WTC11 (cell line): ENCODE data around the gene KAZALD1. TPM values are rescaled to one million over a fixed set of nuclear protein-coding genes. Genes with fewer than 3 reads are reported as not detected.

ENCODE experiments used
- ATAC-seq: fragments of 200-7000 bp; cut with Tn5 transposase; 2 replicates; pipeline ENCODE4 v1.10.0; 2021; ENCODE audit warnings: mild to moderate bottlenecking, moderate library complexity
- CTCF ChIA-PET: fragments of 300-600 bp; sonication (Branson Sonifier 250); formaldehyde crosslinking; loops from one replicate; lab custom pipeline; 2021; ENCODE audit warnings: antibody characterized with exemption; lab: Charles Lee
- POLR2A ChIA-PET: fragments of 350-600 bp; sonication (Branson Sonifier 250); formaldehyde crosslinking; loops from one replicate; lab custom pipeline; 2021; ENCODE audit warnings: antibody characterized with exemption; lab: Charles Lee
- DNase-seq: peaks from one replicate; pipeline ENCODE4 v3.0.0; 2021; ENCODE audit warnings: low spot score
- H3K27ac Mint-ChIP-seq: 2 replicates; pipeline ENCODE4 v1.8.0; 2021; ENCODE audit warnings: mixed read lengths
- H3K27me3 Mint-ChIP-seq: 2 replicates; pipeline ENCODE4 v1.8.0; 2021; ENCODE audit warnings: low read depth, mild to moderate bottlenecking, moderate library complexity, mixed read lengths
- H3K36me3 Mint-ChIP-seq: 2 replicates; pipeline ENCODE4 v1.8.0; 2021; ENCODE audit warnings: mixed read lengths
- H3K4me1 Mint-ChIP-seq: 2 replicates; pipeline ENCODE4 v1.8.0; 2022; ENCODE audit warnings: mixed read lengths
- H3K4me3 Mint-ChIP-seq: 2 replicates; pipeline ENCODE4 v1.8.0; 2021; ENCODE audit warnings: mild to moderate bottlenecking, moderate library complexity, mixed read lengths
- H3K9me3 Mint-ChIP-seq: 2 replicates; pipeline ENCODE4 v1.8.0; 2021; ENCODE audit warnings: mixed read lengths
- AFF4 ChIP-seq: sonication (generic); formaldehyde crosslinking; IDR thresholded peaks from 2 replicates; pipeline ENCODE4 v1.8.1; 2023; ENCODE audit warnings: mild to moderate bottlenecking, missing genetic modification reagents, borderline replicate concordance
- CREM ChIP-seq: sonication (generic); formaldehyde crosslinking; IDR thresholded peaks from 2 replicates; pipeline ENCODE4 v1.8.1; 2022; ENCODE audit warnings: mild to moderate bottlenecking, missing genetic modification reagents, moderate library complexity
- E2F4 ChIP-seq: sonication (generic); formaldehyde crosslinking; IDR thresholded peaks from 2 replicates; pipeline ENCODE4 v1.8.1; 2022; ENCODE audit warnings: low read depth, mild to moderate bottlenecking, moderate library complexity, missing genetic modification reagents, borderline replicate concordance
- ELF4 ChIP-seq: sonication (generic); formaldehyde crosslinking; IDR thresholded peaks from 2 replicates; pipeline ENCODE4 v1.8.1; 2022; ENCODE audit warnings: low read depth, mild to moderate bottlenecking, moderate library complexity, missing genetic modification reagents
- EMX1 ChIP-seq: fragments of 250-450 bp; sonication (Bioruptor Pico); IDR thresholded peaks from 2 replicates; pipeline ENCODE4 v1.8.0; 2021; ENCODE audit warnings: mild to moderate bottlenecking
- GABPB1 ChIP-seq: sonication (generic); formaldehyde crosslinking; IDR thresholded peaks from 2 replicates; pipeline ENCODE4 v1.8.1; 2023; ENCODE audit warnings: mild to moderate bottlenecking, missing genetic modification reagents
- JUN ChIP-seq: sonication (generic); formaldehyde crosslinking; IDR thresholded peaks from 2 replicates; pipeline ENCODE4 v1.8.0; 2023; ENCODE audit warnings: mild to moderate bottlenecking, missing genetic modification reagents
- NFE2L1 ChIP-seq: sonication (generic); formaldehyde crosslinking; IDR thresholded peaks from 2 replicates; pipeline ENCODE4 v1.8.1; 2023; ENCODE audit warnings: missing genetic modification reagents
- NR1H2 ChIP-seq: sonication (generic); formaldehyde crosslinking; IDR thresholded peaks from 2 replicates; pipeline ENCODE4 v1.9.0; 2021; ENCODE audit warnings: mild to moderate bottlenecking, moderate library complexity, missing genetic modification reagents
- OVOL2 ChIP-seq: fragments of 250-450 bp; sonication (Bioruptor Pico); IDR thresholded peaks from 2 replicates; pipeline ENCODE4 v1.9.0; 2021; ENCODE audit warnings: mild to moderate bottlenecking, borderline replicate concordance
- RELA ChIP-seq: sonication (generic); formaldehyde crosslinking; IDR thresholded peaks from 2 replicates; pipeline ENCODE4 v1.8.1; 2022; ENCODE audit warnings: missing genetic modification reagents, mild to moderate bottlenecking, borderline replicate concordance
- RORB ChIP-seq: fragments of 250-450 bp; sonication (Bioruptor Pico); IDR thresholded peaks from 2 replicates; pipeline ENCODE4 v1.9.0; 2021; ENCODE audit warnings: mild to moderate bottlenecking
- ZBTB43 ChIP-seq: sonication (generic); formaldehyde crosslinking; IDR thresholded peaks from 2 replicates; pipeline ENCODE4 v1.8.1; 2023; ENCODE audit warnings: mild to moderate bottlenecking, missing genetic modification reagents
- ZNF219 ChIP-seq: sonication (generic); formaldehyde crosslinking; IDR thresholded peaks from 2 replicates; pipeline ENCODE4 v1.8.0; 2023; ENCODE audit warnings: missing genetic modification reagents, mild to moderate bottlenecking, borderline replicate concordance
- ZNF423 ChIP-seq: fragments of 250-450 bp; sonication (Bioruptor Pico); IDR thresholded peaks from 2 replicates; pipeline ENCODE4 v2.1.2; 2022; ENCODE audit warnings: mild to moderate bottlenecking, moderate library complexity
- ZNF512 ChIP-seq: sonication (generic); formaldehyde crosslinking; IDR thresholded peaks from 2 replicates; pipeline ENCODE4 v1.8.1; 2022; ENCODE audit warnings: missing genetic modification reagents, borderline replicate concordance
- total RNA-seq: library from RNA; stranded (reverse); gene quantifications from 3 replicates; pipeline ENCODE4 v1.2.3, GENCODE V29; 2021
- TF ChIP-seq, protein P1 (sequence below): fragments of 250-450 bp; sonication (Bioruptor Pico); IDR thresholded peaks from 2 replicates; pipeline ENCODE4 v1.8.0; 2021; ENCODE audit warnings: mild to moderate bottlenecking
- TF ChIP-seq, protein P2 (sequence below): fragments of 250-450 bp; sonication (Bioruptor Pico); IDR thresholded peaks from 2 replicates; pipeline ENCODE4 v2.1.2; 2022; ENCODE audit warnings: mild to moderate bottlenecking, moderate library complexity
- TF ChIP-seq, protein P3 (sequence below): sonication (generic); formaldehyde crosslinking; IDR thresholded peaks from 2 replicates; pipeline ENCODE4 v1.8.0; 2022; ENCODE audit warnings: mild to moderate bottlenecking, missing genetic modification reagents
- TF ChIP-seq, protein P4 (sequence below): sonication (generic); formaldehyde crosslinking; IDR thresholded peaks from 2 replicates; pipeline ENCODE4 v1.8.1; 2023; ENCODE audit warnings: mild to moderate bottlenecking, missing genetic modification reagents, moderate library complexity

The KAZALD1 gene
- total RNA-seq, 1 experiment from 2014 or later: 19.2 TPM

DNA sequence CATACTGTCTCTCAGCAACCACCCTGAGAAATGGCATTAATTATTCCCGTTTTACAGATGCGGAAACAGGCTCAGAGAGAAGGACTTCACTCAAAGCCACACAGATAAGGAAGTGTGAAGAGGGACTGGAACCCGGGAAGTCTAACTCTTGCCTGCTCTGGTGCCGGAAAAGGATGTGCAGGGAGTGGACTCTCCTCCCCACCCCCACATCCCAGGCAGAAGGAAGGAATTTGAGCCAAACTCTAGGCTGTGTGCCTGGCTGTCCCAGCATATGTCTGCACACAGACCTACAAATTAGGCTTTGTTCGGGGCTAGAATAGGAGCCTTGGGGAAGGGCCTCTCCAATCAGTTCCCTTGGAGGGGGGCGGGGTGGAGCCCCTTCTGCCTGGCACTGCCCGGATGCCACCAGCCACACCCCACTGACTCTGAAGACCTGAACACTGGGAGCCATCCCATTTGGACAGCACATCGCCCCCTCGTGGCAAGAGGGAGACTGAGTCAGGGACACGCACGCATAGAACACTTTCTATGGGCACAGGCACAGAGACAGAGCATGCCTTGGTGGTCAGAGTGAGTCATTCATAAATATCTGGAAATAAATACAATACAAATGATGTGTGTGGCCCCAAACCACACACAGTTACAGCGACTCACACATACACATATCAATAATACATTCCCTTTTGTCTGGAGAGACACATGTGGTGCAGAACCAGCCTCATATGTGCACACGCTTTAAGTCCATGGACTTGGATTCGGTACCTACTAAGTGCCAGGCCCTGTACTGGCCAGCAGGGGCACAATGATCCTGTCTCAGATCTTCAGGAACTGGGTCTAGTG is 49.0 kb upstream of the KAZALD1 start (continued):
- TF ChIP-seq, protein P1, sequence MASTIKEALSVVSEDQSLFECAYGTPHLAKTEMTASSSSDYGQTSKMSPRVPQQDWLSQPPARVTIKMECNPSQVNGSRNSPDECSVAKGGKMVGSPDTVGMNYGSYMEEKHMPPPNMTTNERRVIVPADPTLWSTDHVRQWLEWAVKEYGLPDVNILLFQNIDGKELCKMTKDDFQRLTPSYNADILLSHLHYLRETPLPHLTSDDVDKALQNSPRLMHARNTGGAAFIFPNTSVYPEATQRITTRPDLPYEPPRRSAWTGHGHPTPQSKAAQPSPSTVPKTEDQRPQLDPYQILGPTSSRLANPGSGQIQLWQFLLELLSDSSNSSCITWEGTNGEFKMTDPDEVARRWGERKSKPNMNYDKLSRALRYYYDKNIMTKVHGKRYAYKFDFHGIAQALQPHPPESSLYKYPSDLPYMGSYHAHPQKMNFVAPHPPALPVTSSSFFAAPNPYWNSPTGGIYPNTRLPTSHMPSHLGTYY (CRISPR knock-in tag): no peak
- TF ChIP-seq ZBTB43 (CRISPR knock-in tag): no peak
- TF ChIP-seq NFE2L1 (CRISPR knock-in tag): no peak
- no peak for TF ChIP-seq NR1H2 (CRISPR knock-in tag)
- 0 out of 2 replicates have a peak, but pooled peaks have one; percentile 23 for TF ChIP-seq CREM (CRISPR knock-in tag)

DNA sequence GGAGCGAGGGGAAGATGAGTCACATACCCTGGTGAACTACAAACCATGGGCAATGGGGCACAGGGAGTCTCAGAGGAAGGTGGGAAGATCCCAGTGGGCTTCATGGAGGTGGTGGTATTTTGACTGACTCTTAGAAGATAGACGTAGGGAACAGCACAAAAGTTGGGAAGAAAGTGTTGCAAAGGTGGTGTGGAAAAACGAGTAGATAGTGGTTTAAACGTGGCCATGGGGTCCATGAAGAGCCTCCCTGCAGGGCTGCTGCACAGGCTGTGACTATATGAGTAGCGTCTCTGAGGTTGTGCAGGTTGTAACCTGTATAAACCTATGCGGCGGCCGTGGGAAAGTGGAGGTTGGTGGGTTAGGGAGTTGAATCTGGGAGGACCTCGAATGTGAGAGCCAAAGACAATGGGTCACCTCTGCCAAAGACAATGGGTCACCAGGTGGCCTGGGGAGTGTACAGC is 48.4 kb upstream of the KAZALD1 start:
- H3K36me3 Mint-ChIP-seq: no peaks in the 10 kb centered on the region
- POLR2A ChIA-PET: interaction anchor here (2.0 kb wide), 1 partner anchor 15 kb away, joined by 14 read pairs; the partner anchor contains the start of gene LZTS2
- H3K4me3 Mint-ChIP-seq: no peak overlapping the region
- CTCF ChIA-PET: interaction anchor here (0.6 to 6.7 kb wide), 28 partner anchors 14 to 830 kb away, joined by 3 to 277 read pairs (median 6); partner anchors contain the start of genes KCNIP2, LZTS2, MRPL43 and PDZD7
- H3K27ac Mint-ChIP-seq: no peak overlapping the region
- peaks cover 30% of the 10 kb centered on the region for H3K4me1 Mint-ChIP-seq
- H3K9me3 Mint-ChIP-seq: no peaks in the 10 kb centered on the region
- DNase-seq: no peak
- no peak for ATAC-seq
- H3K27me3 Mint-ChIP-seq: peaks cover 40% of the 10 kb centered on the region
- no peak for TF ChIP-seq AFF4
- TF ChIP-seq, protein P2, sequence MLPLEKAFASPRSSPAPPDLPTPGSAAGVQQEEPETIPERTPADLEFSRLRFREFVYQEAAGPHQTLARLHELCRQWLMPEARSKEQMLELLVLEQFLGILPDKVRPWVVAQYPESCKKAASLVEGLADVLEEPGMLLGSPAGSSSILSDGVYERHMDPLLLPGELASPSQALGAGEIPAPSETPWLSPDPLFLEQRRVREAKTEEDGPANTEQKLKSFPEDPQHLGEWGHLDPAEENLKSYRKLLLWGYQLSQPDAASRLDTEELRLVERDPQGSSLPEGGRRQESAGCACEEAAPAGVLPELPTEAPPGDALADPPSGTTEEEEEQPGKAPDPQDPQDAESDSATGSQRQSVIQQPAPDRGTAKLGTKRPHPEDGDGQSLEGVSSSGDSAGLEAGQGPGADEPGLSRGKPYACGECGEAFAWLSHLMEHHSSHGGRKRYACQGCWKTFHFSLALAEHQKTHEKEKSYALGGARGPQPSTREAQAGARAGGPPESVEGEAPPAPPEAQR: no peak
- TF ChIP-seq EMX1 (CRISPR knock-in tag): no peak
- TF ChIP-seq GABPB1 (CRISPR knock-in tag): no peak
- TF ChIP-seq ZNF512 (CRISPR knock-in tag): no peak
- no peak for TF ChIP-seq ELF4
- no peak for TF ChIP-seq RORB (CRISPR knock-in tag)
- no peak for TF ChIP-seq RELA (CRISPR knock-in tag)
- no peak for TF ChIP-seq ZNF423 (CRISPR knock-in tag)
- TF ChIP-seq ZNF219: no peak
- TF ChIP-seq JUN (CRISPR knock-in tag): no peak
- TF ChIP-seq, protein P1 (CRISPR knock-in tag): no peak
- TF ChIP-seq, protein P3, sequence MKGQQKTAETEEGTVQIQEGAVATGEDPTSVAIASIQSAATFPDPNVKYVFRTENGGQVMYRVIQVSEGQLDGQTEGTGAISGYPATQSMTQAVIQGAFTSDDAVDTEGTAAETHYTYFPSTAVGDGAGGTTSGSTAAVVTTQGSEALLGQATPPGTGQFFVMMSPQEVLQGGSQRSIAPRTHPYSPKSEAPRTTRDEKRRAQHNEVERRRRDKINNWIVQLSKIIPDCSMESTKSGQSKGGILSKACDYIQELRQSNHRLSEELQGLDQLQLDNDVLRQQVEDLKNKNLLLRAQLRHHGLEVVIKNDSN (CRISPR knock-in tag): no peak
- TF ChIP-seq, protein P4, sequence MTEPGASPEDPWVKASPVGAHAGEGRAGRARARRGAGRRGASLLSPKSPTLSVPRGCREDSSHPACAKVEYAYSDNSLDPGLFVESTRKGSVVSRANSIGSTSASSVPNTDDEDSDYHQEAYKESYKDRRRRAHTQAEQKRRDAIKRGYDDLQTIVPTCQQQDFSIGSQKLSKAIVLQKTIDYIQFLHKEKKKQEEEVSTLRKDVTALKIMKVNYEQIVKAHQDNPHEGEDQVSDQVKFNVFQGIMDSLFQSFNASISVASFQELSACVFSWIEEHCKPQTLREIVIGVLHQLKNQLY (CRISPR knock-in tag): no peak
- no peak for TF ChIP-seq E2F4 (CRISPR knock-in tag)
- TF ChIP-seq OVOL2 (CRISPR knock-in tag): no peak
- TF ChIP-seq NFE2L1 (CRISPR knock-in tag): no peak
